ENCODE measurements around the gene ATL3. TPM values are rescaled to one million over a fixed set of nuclear protein-coding genes. Genes with fewer than 3 reads are reported as not detected.

ATL3 gene
- total and polyA plus RNA-seq, 2 of the 4 experiments (the other 2 are of a cell fraction), result 19.9 to 131 TPM

DNA sequence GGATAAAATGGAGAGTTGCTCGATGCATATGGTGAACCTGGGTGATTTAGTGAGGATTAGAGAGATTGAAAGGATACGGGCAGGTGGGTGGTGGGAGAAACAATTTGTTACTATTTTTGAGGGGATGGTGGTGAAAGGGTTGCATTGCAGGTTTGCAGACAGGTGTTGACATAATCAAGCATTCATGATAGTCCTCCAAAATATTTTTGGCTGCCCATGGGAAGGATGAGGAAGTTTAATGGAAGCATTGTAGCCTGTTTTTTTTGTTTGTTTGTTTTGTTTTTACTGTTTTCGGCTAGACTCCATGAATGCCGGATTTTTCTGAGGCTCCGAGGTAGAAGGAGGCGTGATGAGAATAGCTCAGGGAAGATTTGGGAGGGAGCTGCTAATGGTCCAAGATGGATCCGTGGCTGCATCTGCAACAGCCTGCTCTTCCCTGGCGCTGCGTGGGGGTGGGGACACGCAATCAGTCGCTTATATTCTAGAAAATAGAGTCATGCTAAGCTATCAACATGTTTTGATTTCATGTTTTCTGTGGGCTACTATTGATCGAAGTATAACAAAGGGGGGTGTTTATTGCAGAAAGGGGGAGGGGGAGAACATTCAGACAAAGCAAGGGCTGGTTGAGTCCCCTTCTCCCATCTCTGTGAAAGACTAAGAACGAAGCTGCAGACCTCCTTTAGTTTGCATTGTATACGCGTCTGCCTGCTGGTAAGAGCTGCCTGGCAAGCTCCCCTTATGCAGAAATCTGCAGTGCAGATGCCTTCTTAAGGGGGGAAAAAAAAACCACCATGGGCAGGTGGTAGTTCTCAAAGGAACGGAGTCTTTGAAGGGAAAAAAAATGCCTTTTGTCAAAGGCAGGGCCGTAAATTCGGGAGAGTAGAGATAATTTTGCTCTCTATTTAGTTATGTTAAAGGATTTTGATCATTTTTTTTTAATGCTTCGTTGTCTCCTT, 11.2 kb upstream of the ATL3 start:
- in situ Hi-C loops (cut with MboI; ENCODE audit: low sequenced_read_pairs) (no loop called here), dilution Hi-C loops (cut with HindIII; ENCODE audit: low sequenced_read_pairs, unreplicated experiment) (no loop called here), intact Hi-C loops (cut with micrococcal nuclease) (loop anchor here (1.0 kb wide), 1 partner anchor 22 kb away; no protein-coding TSS in a partner anchor)
- Histone ChIP-seq H2AK9ac (replicated peaks; ENCODE audit: low read depth, low read length, poor library complexity) (peak overlapping the region; percentile 85), H3K4me3 (ENCODE audit: insufficient read depth, low read depth, low read length) (peak overlapping the region; percentile 87), H4K8ac (ENCODE audit: low read depth in 2 of 2, low read length in 2 of 2) (peak overlapping the region in 1 of 2 experiments; percentile 37; a peak in 1 of 4 replicates), H2BK5ac (ENCODE audit: low read depth, low read length, poor library complexity, severe bottlenecking) (peak overlapping the region; percentile 75), H3K9me1 (ENCODE audit: insufficient read depth, low read length) (no peaks in the 10 kb centered on the region), H3K4me2 (ENCODE audit: low read depth, low read length) (peak overlapping the region; percentile 94), H3K4me1 (ENCODE audit: control insufficient read depth, insufficient read depth, low read length) (peaks cover 6% of the 10 kb centered on the region), H3K4ac (ENCODE audit: low read depth, low read length) (peak overlapping the region; percentile 34), H3K27me3 (ENCODE audit: control insufficient read depth, insufficient read depth, low read length) (no peaks in the 10 kb centered on the region), H2BK15ac (ENCODE audit: low read depth, low read length) (no peak overlapping the region), H2AK5ac (ENCODE audit: low read depth, low read length) (peak overlapping the region; percentile 49; the same call in 1 of the 2 replicates), H3K18ac (ENCODE audit: low read depth, low read length) (peak overlapping the region; percentile 16), H3K56ac (ENCODE audit: extremely low read depth, insufficient read depth, low read length) (peak overlapping the region; percentile 64; the same call in 1 of the 2 replicates), H3K27ac (ENCODE audit: insufficient read depth, low read length) (peak overlapping the region; percentile 79), H3K23ac (ENCODE audit: low read depth, low read length) (peak overlapping the region; percentile 79), H2BK20ac (ENCODE audit: low read depth, low read length) (no peak overlapping the region), H4K91ac (ENCODE audit: insufficient read depth, low read depth, low read length) (peak overlapping the region; percentile 46; the same call in 1 of the 2 replicates), H4K20me1 (ENCODE audit: insufficient read depth, low read length) (peaks cover 17% of the 10 kb centered on the region), H3K9me3 (ENCODE audit: control insufficient read depth, insufficient read depth, low read length) (no peaks in the 10 kb centered on the region), H3K9ac (ENCODE audit: low read depth, low read length) (peak overlapping the region; percentile 63), H3K79me1 (ENCODE audit: low read depth in 1 of 2, low read length in 2 of 2) (peaks cover 15 to 48% of the 10 kb centered on the region in 2 experiments; a peak in 3 of 4 replicates), H4K5ac (ENCODE audit: low read depth, low read length) (peak overlapping the region; percentile 11; the same call in 1 of the 2 replicates), H2AFZ (replicated peaks; ENCODE audit: low read length, poor library complexity) (peak overlapping the region; percentile 97), H3K14ac (replicated peaks; ENCODE audit: low read depth, low read length) (peak overlapping the region; percentile 72), H2BK120ac (ENCODE audit: low read depth, low read length) (no peak overlapping the region), H3K36me3 (ENCODE audit: control insufficient read depth, insufficient read depth, low read length) (no peaks in the 10 kb centered on the region)
- CTCF ChIA-PET, result interaction anchor here (1.3 kb wide), 2 partner anchors 19 to 40 kb away, joined by 3 to 5 read pairs; no protein-coding TSS in a partner anchor
- peak; percentile 24; the same call in 1 of the 2 replicates for ATAC-seq (ENCODE audit: low read depth)
- no peak for DNase-seq
- WGBS, 2 experiments (ENCODE audit: extremely low coverage in 2 of 2, insufficient read length in 1 of 2), result no CpG with 5 or more reads among the region's 19 CpGs
- BruUV-seq (replicated peaks), result no TSS peak
- TF ChIP-seq MAZ (IDR thresholded peaks at IDR 0.05; ENCODE audit: borderline replicate concordance, low read depth, low read length), result 0 out of 2 replicates have a peak, but pooled peaks have one; percentile 12
- TF ChIP-seq RAD21 (IDR thresholded peaks at IDR 0.05; ENCODE audit: low read length), result no peak
- 0 out of 2 replicates have a peak, but pooled peaks have one; percentile 7 for TF ChIP-seq MXI1 (IDR thresholded peaks at IDR 0.05; ENCODE audit: borderline replicate concordance, low read depth, low read length)
- POLR2A ChIA-PET (ENCODE audit: unreplicated experiment), result interaction anchor here (0.6 to 0.8 kb wide), 2 partner anchors 12 to 43 kb away, joined by 3 to 5 read pairs; partner anchors contain the start of gene ATL3
